HepG2 (cell line): ENCODE results near the gene MAN2A2. TPM values are rescaled to one million over a fixed set of nuclear protein-coding genes. Genes with fewer than 3 reads are reported as not detected.

Experiments used
- ARNTL ChIP-seq: sonication (generic); formaldehyde crosslinking; IDR thresholded peaks from 2 replicates; pipeline ENCODE4 v1.4.0; 2020; ENCODE audit warnings: mild to moderate bottlenecking, missing genetic modification reagents
- IKZF1 ChIP-seq: fragments of 450-650 bp; IDR thresholded peaks from 2 replicates; pipeline ENCODE4 v1.7.1; 2016
- JDP2 ChIP-seq: sonication (generic); formaldehyde crosslinking; IDR thresholded peaks from 2 replicates; pipeline ENCODE4 v1.8.1; 2022; ENCODE audit warnings: missing genetic modification reagents, borderline replicate concordance
- KAT8 ChIP-seq: IDR thresholded peaks from 2 replicates; pipeline ENCODE4 v1.6.1; 2016; ENCODE audit warnings: missing genetic modification reagents, missing compliant biosample characterization
- MAF1 ChIP-seq: sonication (generic); formaldehyde crosslinking; IDR thresholded peaks from 2 replicates; pipeline ENCODE4 v1.5.0; 2020; ENCODE audit warnings: missing genetic modification reagents, borderline replicate concordance
- NAIF1 ChIP-seq: sonication (generic); formaldehyde crosslinking; IDR thresholded peaks from 2 replicates; pipeline ENCODE4 v1.5.0; 2020; ENCODE audit warnings: mild to moderate bottlenecking, missing genetic modification reagents, borderline replicate concordance
- PRPF4 ChIP-seq: fragments of 200-400 bp; formaldehyde crosslinking; IDR thresholded peaks from 2 replicates; pipeline ENCODE4 v1.6.1; 2016; ENCODE audit warnings: low read length, low read depth; ENCODE audit not compliant: poor library complexity, severe bottlenecking
- ZBTB8A ChIP-seq: sonication (generic); formaldehyde crosslinking; IDR thresholded peaks from 2 replicates; pipeline ENCODE4 v1.4.0; 2020; ENCODE audit warnings: mild to moderate bottlenecking, low read depth, missing genetic modification reagents, borderline replicate concordance
- ZNF256 ChIP-seq: sonication (generic); formaldehyde crosslinking; conservative IDR thresholded peaks from 2 replicates; pipeline ENCODE4 v1.4.0; 2020; ENCODE audit warnings: missing genetic modification reagents
- ZNF431 ChIP-seq: sonication (generic); formaldehyde crosslinking; IDR thresholded peaks from 2 replicates; pipeline ENCODE4 v1.9.0; 2022; ENCODE audit warnings: missing genetic modification reagents, low read depth, mild to moderate bottlenecking, borderline replicate concordance
- ZNF570 ChIP-seq: sonication (generic); formaldehyde crosslinking; IDR thresholded peaks from 2 replicates; pipeline ENCODE4 v1.4.0; 2020; ENCODE audit warnings: mild to moderate bottlenecking, missing genetic modification reagents, borderline replicate concordance
- ZNF724P ChIP-seq: sonication (generic); formaldehyde crosslinking; IDR thresholded peaks from 2 replicates; pipeline ENCODE4 v1.8.0; 2022; ENCODE audit warnings: missing genetic modification reagents, borderline replicate concordance
- ZNF776 ChIP-seq: sonication (generic); formaldehyde crosslinking; IDR thresholded peaks from 2 replicates; pipeline ENCODE4 v1.4.0; 2020; ENCODE audit warnings: mild to moderate bottlenecking, missing genetic modification reagents
- polyA plus RNA-seq, 8 experiments: library from polyadenylated mRNA; depleted of rRNA in 3 of 8; stranded (reverse) in 7 of 8; unstranded in 1 of 8; fragments of >200 nt; fragmentation: Illumina TruSeq in 4 of 8; extraction: Trizol in 4 of 8; gene quantifications; 2 replicates each; pipeline versions ENCODE4 v1.2.1 to v1.2.3, GENCODE V29; 2011 to 2016; ENCODE audit warnings: low read depth in 4 of 8, missing spikeins in 1 of 8, mixed read lengths in 1 of 8; ENCODE audit not compliant: insufficient read depth in 1 of 8
- total RNA-seq, 5 experiments: library from RNA; depleted of rRNA; stranded (reverse); fragments of >200 nt; fragmentation: Illumina TruSeq; extraction: Trizol; gene quantifications; 2 replicates each; pipeline ENCODE4 v1.2.3, GENCODE V29; 2016; ENCODE audit warnings: low read depth in 1 of 5
- TF ChIP-seq, protein P1 (sequence below): sonication (generic); formaldehyde crosslinking; conservative IDR thresholded peaks from 2 replicates; pipeline ENCODE4 v1.4.0; 2020; ENCODE audit warnings: mild to moderate bottlenecking, missing genetic modification reagents, moderate library complexity
- TF ChIP-seq, protein P2 (sequence below): sonication (generic); formaldehyde crosslinking; conservative IDR thresholded peaks from 2 replicates; pipeline ENCODE4 v1.5.0; 2020; ENCODE audit warnings: missing genetic modification reagents
- TF ChIP-seq, protein P3 (sequence below): sonication (generic); formaldehyde crosslinking; IDR thresholded peaks from 2 replicates; pipeline ENCODE4 v1.5.1; 2020; ENCODE audit warnings: missing genetic modification reagents, mild to moderate bottlenecking, borderline replicate concordance

The MAN2A2 gene
- total and polyA plus RNA-seq, 2 of the 13 experiments (the other 11 are each of a cell fraction or from before 2014, with no cell fraction given) = 17.5 to 51.5 TPM

DNA sequence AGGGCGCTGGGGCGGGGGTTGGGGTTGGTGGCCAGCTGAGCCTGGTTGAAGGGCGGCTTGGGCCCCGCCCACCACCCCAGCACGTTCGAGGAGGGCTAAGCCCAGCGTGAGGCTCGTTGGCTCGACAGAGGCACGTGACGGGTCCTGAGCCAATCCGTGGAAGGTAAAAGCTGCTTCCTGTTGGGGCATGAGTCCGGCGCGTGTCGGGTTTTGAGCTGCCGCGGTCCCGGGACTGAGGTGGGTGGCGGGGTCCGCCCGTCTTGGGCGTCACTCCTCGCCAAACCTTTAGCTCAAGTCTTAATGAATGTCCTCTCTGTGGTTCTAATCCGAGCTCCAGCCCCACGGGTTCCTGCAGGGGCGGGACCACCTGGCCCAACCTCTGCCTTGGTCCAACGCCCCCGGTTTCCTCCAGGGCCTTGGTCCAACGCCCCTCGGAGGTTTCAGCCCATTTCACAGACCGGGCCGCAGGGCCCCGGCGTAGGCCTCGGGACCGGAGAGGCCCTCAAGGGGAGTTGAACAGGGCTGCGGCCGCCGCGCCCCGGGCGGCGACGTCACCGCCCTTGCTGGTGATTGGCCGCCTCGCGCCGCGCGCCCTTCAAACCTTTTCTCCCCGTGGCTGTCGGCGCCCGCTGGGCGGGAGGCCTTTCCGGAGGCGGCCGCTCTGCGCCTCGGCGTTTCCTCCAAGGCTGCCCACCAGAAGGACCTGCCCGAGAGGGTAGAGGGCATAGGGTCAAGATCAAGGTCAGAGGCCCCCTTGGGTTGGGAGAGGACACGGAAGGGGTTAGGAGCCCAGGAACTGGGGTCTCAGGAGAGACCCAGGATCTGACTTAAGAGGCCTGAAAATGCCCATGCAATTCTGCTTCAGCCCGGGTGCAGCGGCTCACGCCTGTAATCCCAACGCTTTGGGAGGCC is 51.9 kb downstream of the MAN2A2 start, which contains the start of gene RCCD1 (continued):
- TF ChIP-seq, protein P1, sequence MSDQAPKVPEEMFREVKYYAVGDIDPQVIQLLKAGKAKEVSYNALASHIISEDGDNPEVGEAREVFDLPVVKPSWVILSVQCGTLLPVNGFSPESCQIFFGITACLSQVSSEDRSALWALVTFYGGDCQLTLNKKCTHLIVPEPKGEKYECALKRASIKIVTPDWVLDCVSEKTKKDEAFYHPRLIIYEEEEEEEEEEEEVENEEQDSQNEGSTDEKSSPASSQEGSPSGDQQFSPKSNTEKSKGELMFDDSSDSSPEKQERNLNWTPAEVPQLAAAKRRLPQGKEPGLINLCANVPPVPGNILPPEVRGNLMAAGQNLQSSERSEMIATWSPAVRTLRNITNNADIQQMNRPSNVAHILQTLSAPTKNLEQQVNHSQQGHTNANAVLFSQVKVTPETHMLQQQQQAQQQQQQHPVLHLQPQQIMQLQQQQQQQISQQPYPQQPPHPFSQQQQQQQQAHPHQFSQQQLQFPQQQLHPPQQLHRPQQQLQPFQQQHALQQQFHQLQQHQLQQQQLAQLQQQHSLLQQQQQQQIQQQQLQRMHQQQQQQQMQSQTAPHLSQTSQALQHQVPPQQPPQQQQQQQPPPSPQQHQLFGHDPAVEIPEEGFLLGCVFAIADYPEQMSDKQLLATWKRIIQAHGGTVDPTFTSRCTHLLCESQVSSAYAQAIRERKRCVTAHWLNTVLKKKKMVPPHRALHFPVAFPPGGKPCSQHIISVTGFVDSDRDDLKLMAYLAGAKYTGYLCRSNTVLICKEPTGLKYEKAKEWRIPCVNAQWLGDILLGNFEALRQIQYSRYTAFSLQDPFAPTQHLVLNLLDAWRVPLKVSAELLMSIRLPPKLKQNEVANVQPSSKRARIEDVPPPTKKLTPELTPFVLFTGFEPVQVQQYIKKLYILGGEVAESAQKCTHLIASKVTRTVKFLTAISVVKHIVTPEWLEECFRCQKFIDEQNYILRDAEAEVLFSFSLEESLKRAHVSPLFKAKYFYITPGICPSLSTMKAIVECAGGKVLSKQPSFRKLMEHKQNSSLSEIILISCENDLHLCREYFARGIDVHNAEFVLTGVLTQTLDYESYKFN (CRISPR knock-in tag) = no peak
- TF ChIP-seq ZBTB8A (CRISPR knock-in tag) = no peak
- 0 out of 2 replicates have a peak, but pooled peaks have one; percentile 72 for TF ChIP-seq ZNF724P
- TF ChIP-seq, protein P2, sequence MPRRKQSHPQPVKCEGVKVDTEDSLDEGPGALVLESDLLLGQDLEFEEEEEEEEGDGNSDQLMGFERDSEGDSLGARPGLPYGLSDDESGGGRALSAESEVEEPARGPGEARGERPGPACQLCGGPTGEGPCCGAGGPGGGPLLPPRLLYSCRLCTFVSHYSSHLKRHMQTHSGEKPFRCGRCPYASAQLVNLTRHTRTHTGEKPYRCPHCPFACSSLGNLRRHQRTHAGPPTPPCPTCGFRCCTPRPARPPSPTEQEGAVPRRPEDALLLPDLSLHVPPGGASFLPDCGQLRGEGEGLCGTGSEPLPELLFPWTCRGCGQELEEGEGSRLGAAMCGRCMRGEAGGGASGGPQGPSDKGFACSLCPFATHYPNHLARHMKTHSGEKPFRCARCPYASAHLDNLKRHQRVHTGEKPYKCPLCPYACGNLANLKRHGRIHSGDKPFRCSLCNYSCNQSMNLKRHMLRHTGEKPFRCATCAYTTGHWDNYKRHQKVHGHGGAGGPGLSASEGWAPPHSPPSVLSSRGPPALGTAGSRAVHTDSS (CRISPR knock-in tag) = no peak
- TF ChIP-seq, protein P3, sequence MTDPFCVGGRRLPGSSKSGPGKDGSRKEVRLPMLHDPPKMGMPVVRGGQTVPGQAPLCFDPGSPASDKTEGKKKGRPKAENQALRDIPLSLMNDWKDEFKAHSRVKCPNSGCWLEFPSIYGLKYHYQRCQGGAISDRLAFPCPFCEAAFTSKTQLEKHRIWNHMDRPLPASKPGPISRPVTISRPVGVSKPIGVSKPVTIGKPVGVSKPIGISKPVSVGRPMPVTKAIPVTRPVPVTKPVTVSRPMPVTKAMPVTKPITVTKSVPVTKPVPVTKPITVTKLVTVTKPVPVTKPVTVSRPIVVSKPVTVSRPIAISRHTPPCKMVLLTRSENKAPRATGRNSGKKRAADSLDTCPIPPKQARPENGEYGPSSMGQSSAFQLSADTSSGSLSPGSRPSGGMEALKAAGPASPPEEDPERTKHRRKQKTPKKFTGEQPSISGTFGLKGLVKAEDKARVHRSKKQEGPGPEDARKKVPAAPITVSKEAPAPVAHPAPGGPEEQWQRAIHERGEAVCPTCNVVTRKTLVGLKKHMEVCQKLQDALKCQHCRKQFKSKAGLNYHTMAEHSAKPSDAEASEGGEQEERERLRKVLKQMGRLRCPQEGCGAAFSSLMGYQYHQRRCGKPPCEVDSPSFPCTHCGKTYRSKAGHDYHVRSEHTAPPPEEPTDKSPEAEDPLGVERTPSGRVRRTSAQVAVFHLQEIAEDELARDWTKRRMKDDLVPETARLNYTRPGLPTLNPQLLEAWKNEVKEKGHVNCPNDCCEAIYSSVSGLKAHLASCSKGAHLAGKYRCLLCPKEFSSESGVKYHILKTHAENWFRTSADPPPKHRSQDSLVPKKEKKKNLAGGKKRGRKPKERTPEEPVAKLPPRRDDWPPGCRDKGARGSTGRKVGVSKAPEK (CRISPR knock-in tag) = peak; percentile 67; the same call in 1 of the 2 replicates
- no peak for TF ChIP-seq JDP2 (CRISPR knock-in tag)
- peak; percentile 54 for TF ChIP-seq ZNF776 (CRISPR knock-in tag)
- peak; percentile 76; the same call in 1 of the 2 replicates for TF ChIP-seq NAIF1 (CRISPR knock-in tag)
- TF ChIP-seq KAT8 (CRISPR knock-in tag) = peak; percentile 74
- no peak for TF ChIP-seq PRPF4
- no peak for TF ChIP-seq ZNF570 (CRISPR knock-in tag)
- TF ChIP-seq MAF1 (CRISPR knock-in tag) = no peak
- peak; percentile 90; the same call in 1 of the 2 replicates for TF ChIP-seq ZNF256
- TF ChIP-seq ZNF431 (CRISPR knock-in tag) = peak; percentile 72; the same call in 1 of the 2 replicates
- peak; percentile 68; the same call in 1 of the 2 replicates for TF ChIP-seq ARNTL (CRISPR knock-in tag)
- TF ChIP-seq IKZF1 = no peak
